GM21529 (cell line): ENCODE measurements around the gene TMEM131.
"Not testable (repeated sequence)": the region's sequence is repeated elsewhere in the genome, so short reads cannot be mapped to it uniquely, and the experiment has no call there.

Experiments
- ATAC-seq: cut with Tn5 transposase; IDR thresholded peaks from one replicate; pipeline ENCODE4 v1.9.1; 2021; ENCODE audit not compliant: unreplicated experiment

TMEM131 gene

DNA sequence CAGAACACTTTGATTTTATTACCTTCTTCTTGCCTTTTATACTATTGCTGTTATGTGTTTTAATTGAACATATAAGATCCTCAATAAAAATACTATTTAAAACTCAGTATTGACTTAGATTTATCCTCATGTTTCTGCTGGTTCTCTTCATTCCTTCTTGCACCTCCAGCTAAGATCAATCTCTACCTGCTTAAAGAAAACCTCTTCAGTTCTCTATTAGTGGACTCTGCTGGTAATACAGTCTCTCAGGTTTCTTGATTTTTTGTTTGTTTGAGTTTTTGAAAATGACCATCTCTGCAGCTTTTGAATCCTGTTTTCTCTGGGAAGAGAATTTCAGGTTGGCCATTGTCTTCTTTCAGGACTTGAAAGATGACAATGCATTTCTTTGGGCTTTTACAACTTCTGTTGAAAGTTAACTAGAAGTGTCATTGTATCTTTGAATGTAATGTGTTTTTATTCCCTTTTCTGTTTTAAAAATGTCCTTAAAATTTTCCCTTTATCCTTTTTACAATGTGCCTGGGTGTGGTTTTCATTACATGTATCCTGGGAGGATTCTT lies 29.8 kb upstream of the TMEM131 start:
- ATAC-seq, result no peak

DNA sequence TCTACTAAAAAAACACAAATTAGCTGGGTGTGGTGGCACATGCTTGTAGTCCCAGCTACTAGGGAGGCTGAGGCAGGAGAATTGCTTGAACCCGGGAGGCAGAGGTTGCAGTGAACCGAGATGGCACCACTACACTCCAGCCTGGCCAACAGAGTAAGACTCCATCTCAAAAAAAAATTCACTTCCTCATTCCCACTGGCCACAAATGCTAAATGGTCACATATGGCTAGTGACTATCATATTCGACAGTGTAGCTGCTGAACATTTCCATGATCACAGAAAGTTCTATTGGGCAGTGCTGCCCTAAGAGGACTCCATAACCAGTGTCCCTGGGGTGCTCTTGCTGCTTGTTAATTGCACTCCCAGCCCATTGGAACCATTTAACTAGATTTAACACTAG lies 26.3 kb upstream of the TMEM131 start:
- not testable (repeated sequence) for ATAC-seq

GRCh38 chr2:98020992-98021713 lies 25.4 kb upstream of the TMEM131 start:
- ATAC-seq, result no peak

DNA sequence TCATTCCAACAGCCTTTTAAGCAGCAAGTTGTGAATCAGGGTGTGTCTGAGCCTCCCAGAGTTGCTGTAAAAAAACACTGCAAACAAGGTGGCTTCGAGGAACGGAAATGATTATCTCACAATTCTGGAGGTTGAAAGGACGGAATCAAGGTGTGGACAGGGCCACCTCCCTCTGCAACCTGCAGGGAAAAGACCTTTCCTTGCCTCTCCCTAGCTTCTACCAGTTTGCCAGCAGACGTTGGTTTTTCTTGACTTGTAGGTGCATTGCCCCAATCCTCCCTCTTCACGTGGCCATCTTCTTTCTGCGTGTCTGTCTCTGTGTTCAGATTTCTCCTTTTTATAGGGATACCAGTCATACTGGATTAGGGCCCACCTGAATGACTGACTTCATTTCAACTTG lies 24.8 kb upstream of the TMEM131 start:
- ATAC-seq, result no peak

DNA sequence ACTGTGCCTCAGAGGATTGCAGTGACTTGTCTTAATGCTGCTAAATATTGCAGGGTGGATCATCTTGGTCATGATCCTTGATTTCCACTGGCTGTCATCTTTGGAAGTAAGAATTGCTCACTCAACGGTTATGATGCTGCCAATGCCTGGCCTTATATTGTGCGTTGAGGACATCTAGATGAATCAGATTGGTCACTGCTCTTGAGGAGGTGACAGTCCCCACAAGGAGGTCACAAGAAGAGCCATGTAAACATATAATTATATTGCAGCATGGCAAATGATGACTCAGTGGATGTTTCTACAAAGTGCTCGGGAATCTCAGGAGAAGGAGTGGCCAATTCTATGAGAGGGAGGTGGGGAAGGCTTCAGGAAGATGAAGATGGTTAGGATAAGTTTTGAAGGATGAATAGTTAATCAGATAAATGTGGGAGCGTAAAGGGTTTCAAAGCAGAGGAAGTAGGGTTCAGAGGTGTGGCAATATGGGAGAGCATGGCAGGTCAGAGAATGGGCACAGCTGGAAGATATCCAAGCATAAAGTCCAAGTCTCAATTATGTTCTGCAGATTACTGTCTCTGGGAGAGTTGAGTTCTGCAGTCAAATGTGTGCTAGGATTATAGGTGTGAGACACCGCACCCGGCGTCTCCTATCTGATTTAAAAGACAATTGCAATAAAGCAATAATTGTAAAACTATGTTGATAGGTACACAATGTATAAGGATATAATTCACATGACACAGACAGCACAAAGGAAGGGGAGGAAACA lies 21.3 kb upstream of the TMEM131 start:
- no peak for ATAC-seq

GRCh38 chr2:98015671-98016070 lies 19.9 kb upstream of the TMEM131 start:
- ATAC-seq, result no peak

DNA sequence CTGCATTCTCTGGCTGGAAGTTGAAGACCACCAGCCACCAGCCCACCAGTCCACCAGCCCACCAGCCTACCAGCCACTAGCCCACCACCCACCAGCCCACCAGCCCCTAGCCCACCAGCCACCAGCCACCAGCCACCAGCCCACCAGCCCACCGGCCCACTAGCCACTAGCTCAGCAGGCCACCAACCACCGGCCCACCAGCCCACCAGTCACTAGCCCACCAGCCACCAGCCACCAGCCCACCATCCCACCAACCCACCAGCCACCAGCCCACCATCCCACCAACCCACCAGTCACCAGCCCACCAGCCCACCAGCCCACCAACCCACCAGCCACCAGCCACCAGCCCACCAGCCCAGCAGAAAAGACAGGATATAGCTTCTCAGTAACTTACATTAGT lies 18.6 kb upstream of the TMEM131 start:
- ATAC-seq, result no peak

- ATAC-seq, result peak; percentile 21
Observed at GRCh38 chr2:98013407-98014042, 17.8 kb upstream of the TMEM131 start.

DNA sequence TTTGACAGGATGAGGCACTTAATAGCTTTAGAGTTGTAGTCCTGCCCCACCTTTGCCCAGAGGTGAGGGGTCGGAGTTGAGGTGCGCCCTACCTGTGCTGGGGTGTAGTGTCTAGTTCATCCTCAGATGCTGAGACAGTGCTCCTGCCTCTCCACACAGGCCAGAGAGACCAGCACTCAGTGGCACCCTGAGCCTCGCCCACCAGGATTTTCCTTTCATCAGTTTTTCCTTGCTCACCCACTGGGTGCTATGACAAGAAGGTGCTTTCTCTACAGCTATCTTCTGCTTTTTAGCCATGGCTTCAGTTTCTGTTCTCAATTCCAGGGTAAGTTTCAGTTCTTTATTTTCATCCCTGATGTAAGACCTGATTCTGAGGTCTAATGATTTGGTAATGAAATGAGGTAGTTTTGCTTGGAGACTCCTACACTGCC lies 16.8 kb upstream of the TMEM131 start:
- peak; percentile 79 for ATAC-seq

DNA sequence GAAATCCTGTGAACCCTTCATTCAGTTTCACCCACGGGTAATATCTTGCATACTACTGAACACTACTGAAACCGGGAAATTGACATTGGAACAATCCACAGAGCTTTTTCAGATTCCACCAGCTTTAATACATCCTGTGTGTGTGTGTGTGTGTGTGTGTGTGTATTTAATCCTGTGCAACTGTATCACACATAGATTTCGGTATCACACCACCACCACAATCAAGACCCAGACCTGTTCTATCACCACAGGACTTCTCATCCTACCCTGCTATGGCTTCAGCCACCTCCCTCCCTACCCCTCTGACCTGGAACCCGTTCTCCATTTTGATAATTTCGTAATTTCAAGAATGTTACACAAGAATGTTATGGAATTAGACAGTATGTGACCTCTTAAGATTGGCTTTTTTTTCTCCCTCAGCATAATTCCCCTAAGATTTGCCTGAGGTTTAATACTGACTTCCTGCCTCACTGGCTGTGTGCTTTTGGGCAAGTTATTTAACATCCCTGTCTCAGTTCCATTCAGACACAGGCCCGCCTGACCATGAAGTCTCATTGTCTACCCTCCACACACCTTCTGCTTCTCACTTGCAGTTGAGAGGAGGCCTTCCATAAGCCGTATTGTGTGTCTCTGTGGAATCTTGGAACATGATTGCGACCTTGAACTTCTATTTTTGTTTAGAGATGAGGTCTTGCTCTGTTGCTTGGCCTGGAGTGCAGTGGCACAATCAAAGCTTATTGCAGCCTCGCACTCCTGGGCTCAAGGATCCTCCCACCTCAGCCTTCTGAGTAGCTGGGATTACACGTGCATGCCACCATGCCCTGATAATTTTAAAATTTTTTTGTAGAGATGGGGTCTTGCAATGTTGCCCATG lies 14.4 kb upstream of the TMEM131 start:
- ATAC-seq, result no peak

GRCh38 chr2:98008415-98008814 lies 12.7 kb upstream of the TMEM131 start:
- ATAC-seq, result no peak

DNA sequence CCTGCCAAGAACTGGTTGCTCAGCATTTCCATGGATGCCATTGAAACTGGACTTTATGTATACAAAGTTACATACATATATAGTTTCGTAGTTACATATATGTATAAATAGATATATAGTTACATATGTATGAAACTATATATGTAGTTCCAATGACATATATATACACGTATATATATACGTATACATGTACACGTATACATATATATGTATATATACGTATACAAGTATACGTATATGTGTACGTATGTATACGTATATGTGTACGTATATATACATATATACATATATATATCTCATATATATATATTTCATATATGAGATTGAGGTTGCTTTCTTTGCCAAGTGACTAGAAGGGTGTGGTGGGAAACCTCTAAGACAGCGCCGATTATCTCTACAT lies 10.6 kb upstream of the TMEM131 start:
- no peak for ATAC-seq

DNA sequence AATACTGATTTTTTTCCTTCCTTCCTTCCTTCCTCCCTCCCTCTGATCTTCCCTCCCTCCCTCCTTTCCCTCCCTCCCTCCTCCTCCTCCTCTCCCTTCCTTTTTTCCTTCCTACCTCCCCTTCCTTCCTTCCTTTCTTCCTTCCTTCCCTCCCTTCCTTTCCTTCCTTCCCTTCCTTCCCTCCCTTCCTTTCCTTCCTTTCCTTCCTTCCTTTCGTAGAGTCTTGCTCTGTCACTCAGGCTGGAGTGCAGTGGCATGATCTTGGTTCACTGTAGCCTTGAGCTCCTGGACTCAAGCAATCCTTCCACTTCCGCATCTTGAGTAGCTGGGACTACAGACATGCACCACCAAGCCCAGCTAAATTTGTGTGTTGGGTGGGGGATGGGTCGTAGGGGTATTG lies 8.9 kb upstream of the TMEM131 start:
- ATAC-seq, result no peak

DNA sequence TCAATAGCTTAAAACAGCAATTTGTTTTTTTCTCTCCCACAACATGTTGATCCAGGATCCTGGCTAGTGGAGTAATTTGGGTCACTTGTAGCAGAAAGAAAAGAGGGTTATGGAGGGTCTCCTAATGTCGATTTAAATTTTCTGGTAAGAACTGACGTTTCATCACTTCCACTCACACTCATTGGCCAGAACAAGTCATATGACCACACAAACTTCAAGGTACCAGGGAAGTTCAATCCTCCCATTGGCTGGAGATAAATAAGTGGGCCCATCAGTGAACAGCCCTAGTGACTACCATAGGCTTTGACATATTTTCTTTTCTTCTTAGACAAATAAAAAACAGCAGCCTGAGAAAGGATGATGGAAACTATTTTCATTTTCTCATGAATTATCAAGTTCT lies 8.3 kb upstream of the TMEM131 start:
- no peak for ATAC-seq

GRCh38 chr2:97999536-97999935 lies 3.8 kb upstream of the TMEM131 start:
- no peak for ATAC-seq

GRCh38 chr2:97998431-97999005 lies 2.8 kb upstream of the TMEM131 start:
- ATAC-seq, result no peak

DNA sequence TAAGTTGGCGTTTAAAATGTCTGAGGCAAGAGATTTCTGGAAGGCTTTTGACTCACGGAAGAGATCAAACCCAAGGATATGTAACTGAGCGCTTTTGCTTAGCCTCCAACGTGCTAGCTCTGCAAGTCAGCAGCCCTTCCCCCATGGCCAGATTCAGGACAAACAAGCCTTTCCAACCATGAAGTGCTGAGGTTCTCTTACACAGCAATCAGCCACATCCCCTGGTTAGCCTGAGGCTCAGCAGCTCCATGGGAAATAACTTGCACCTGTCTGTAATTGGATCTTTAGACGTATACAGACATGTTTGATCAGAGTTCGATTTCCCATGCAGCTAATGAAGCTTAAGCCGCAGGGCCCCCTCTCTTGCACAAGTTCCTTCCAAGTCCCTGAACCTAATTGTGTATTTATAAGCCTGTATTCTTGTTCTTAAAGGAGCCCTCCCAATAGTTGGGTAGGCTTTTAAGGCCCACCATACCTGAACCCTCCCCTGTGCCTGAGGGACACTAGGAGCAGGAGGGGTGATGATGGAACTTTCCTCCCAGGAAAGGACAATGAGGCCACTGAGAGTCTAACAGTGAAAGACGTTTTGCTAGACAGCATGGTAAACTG lies 2.1 kb upstream of the TMEM131 start:
- no peak for ATAC-seq

- no peak for ATAC-seq
Observed at GRCh38 chr2:97996679-97997078, 931 bp upstream of the TMEM131 start.

- ATAC-seq, result peak; percentile 26
Observed at GRCh38 chr2:97995026-97995733, 568 bp downstream of the TMEM131 start.
